ENCODE data around the gene RAB10. TPM values are rescaled to one million over a fixed set of nuclear protein-coding genes. Genes with fewer than 3 reads are reported as not detected.
A peak's percentile ranks its signal among the peaks of the same experiment; 100 is the strongest.

Gene RAB10
- total and polyA plus RNA-seq, 8 donors = 22.2 to 591 (median 71.7) TPM

DNA sequence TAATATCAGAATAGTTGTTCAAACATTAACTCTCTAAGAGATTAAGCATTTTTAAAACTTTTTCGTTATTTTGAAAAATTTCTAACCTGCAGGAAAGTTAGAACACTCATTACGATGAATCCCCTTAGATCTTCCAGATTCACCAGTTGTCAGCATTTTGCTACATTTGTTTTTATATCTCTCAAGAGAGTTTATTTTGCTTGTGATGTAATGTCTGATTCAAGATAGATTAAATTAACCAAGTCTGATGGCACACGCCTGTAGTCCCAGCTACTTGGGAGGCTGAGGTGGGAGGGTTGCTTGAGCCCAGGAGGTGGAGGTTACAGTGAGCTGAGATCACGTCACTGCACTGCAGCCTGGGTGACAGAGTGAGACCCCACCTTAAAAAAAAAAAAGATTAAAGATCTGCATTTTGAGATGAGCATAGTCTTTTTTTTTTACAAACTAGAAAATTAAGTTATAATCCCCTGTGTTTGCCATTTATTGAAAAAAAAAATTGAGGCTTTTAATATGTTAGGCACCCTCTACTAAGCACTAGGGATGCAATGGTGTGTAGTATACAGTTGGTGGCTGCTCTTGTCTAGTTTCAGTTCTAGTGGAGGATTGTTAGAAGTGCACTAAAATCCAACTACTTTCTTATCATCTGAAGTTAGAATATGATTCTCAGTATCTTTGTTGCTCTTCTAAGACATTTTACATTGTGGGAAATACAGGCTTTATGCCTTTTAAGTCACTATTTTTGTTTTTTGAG lies 20.9 kb downstream of the RAB10 start:
- Histone ChIP-seq H3K9me3 (no peaks in the 10 kb centered on the region), H3K4me3 (no peak overlapping the region), H3K4me1 (peaks cover 6 to 88% (median 48%) of the 10 kb centered on the region in 4 donors), H3K27me3 (no peaks in the 10 kb centered on the region), H3K27ac (no peak overlapping the region), H3K36me3 (no peaks in the 10 kb centered on the region)
- TF ChIP-seq EP300 (IDR thresholded peaks at IDR 0.05) = no peak
- TF ChIP-seq, protein P1, sequence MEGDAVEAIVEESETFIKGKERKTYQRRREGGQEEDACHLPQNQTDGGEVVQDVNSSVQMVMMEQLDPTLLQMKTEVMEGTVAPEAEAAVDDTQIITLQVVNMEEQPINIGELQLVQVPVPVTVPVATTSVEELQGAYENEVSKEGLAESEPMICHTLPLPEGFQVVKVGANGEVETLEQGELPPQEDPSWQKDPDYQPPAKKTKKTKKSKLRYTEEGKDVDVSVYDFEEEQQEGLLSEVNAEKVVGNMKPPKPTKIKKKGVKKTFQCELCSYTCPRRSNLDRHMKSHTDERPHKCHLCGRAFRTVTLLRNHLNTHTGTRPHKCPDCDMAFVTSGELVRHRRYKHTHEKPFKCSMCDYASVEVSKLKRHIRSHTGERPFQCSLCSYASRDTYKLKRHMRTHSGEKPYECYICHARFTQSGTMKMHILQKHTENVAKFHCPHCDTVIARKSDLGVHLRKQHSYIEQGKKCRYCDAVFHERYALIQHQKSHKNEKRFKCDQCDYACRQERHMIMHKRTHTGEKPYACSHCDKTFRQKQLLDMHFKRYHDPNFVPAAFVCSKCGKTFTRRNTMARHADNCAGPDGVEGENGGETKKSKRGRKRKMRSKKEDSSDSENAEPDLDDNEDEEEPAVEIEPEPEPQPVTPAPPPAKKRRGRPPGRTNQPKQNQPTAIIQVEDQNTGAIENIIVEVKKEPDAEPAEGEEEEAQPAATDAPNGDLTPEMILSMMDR (IDR thresholded peaks at IDR 0.05) = no peak
- TF ChIP-seq POLR2A (IDR thresholded peaks at IDR 0.05) = no peak
- no peak for TF ChIP-seq POLR2AphosphoS5 (IDR thresholded peaks at IDR 0.05)
- 59 to 75% (median 67%) methylated on average over 4 of the region's 4 CpGs for WGBS, 5 donors
- no peak for DNase-seq
- intact Hi-C loops (cut with DNase I; ENCODE audit: low total_unique reads) = no loop called here

DNA sequence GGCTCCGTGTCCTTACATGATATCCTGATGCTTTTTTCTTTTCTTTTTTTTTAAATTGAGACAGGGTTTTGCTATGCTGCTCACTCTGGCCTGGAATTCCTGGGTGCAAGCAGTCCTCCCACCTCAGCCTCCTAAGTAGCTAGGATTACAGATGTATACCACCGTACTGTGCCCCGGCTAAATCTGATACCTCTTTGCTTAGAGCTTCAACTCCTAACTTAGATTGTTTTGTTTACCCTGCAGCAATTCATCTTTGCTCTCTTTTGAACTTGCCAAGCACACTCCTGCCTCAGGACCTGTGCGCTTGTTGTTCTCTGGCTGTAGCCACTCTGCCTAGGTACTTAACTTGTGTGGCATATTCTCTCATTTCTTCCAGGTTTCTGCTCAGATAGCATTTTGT lies 24.5 kb downstream of the RAB10 start:
- 36 to 52% (median 47%) methylated on average over 4 of the region's 4 CpGs for WGBS, 5 donors
- no peak overlapping the region for H3K27ac ChIP-seq
- H3K4me1 ChIP-seq = peaks cover 4 to 63% (median 32%) of the 10 kb centered on the region in 4 donors
- intact Hi-C loops (cut with DNase I; ENCODE audit: low total_unique reads) = no loop called here
- no peaks in the 10 kb centered on the region for H3K9me3 ChIP-seq
- H3K36me3 ChIP-seq = peaks cover 0 to 22% (median 7%) of the 10 kb centered on the region in 4 donors
- no peak overlapping the region for H3K4me3 ChIP-seq
- peak in 1 of 2 donors; percentile 10 for DNase-seq
- H3K27me3 ChIP-seq = no peaks in the 10 kb centered on the region
- TF ChIP-seq EP300 (IDR thresholded peaks at IDR 0.05) = no peak
- TF ChIP-seq, protein P1 (IDR thresholded peaks at IDR 0.05) = no peak
- no peak for TF ChIP-seq POLR2AphosphoS5 (IDR thresholded peaks at IDR 0.05)
- no peak for TF ChIP-seq POLR2A (IDR thresholded peaks at IDR 0.05)

DNA sequence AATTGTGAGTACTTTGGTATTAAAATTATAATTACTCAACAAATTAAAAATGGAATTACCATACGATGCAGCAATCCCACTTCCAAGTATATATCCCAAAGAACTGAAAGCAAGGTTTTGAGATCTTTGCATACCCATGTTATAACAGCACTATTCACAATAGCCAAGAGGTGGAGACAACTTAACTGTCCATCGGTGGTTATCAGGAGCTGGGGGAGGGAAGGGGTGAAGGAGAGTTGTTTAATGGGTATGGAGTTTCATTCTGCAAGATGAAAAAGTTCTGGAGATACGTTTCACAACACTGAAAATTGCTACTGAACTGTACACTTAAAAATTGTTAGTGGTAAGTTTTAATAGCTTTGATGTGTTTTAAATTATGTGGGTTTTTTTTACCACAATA lies 25.7 kb downstream of the RAB10 start:
- no peak overlapping the region for H3K4me3 ChIP-seq
- TF ChIP-seq, protein P1 (IDR thresholded peaks at IDR 0.05) = no peak
- no peak for TF ChIP-seq EP300 (IDR thresholded peaks at IDR 0.05)
- no peak for TF ChIP-seq POLR2A (IDR thresholded peaks at IDR 0.05)
- TF ChIP-seq POLR2AphosphoS5 (IDR thresholded peaks at IDR 0.05) = no peak
- peaks cover 0 to 26% (median 9%) of the 10 kb centered on the region in 4 donors for H3K36me3 ChIP-seq
- intact Hi-C loops (cut with DNase I; ENCODE audit: low total_unique reads) = no loop called here
- no peaks in the 10 kb centered on the region for H3K27me3 ChIP-seq
- WGBS, 5 donors = 54 to 66% (median 56%) methylated on average over 3 of the region's 3 CpGs
- DNase-seq = no peak
- H3K4me1 ChIP-seq = peaks cover 0 to 65% (median 29%) of the 10 kb centered on the region in 4 donors
- no peaks in the 10 kb centered on the region for H3K9me3 ChIP-seq
- no peak overlapping the region for H3K27ac ChIP-seq

- H3K4me3 ChIP-seq = no peak overlapping the region
- H3K27me3 ChIP-seq = no peaks in the 10 kb centered on the region
- TF ChIP-seq POLR2A (IDR thresholded peaks at IDR 0.05) = no peak
- TF ChIP-seq, protein P1 (IDR thresholded peaks at IDR 0.05) = no peak
- TF ChIP-seq POLR2AphosphoS5 (IDR thresholded peaks at IDR 0.05) = no peak
- TF ChIP-seq EP300 (IDR thresholded peaks at IDR 0.05) = no peak
- H3K36me3 ChIP-seq = peaks cover 0 to 29% (median 9%) of the 10 kb centered on the region in 4 donors
- intact Hi-C loops (cut with DNase I; ENCODE audit: low total_unique reads) = no loop called here
- no peak for DNase-seq
- no peaks in the 10 kb centered on the region for H3K9me3 ChIP-seq
- WGBS, 5 donors = 81 to 96% (median 85%) methylated on average over 6 to 7 of the region's 7 CpGs
- H3K27ac ChIP-seq = no peak overlapping the region
- peaks cover 0 to 51% (median 27%) of the 10 kb centered on the region in 4 donors for H3K4me1 ChIP-seq
These were observed 27.7 kb downstream of the RAB10 start for GRCh38 chr2:26061539-26061938.

Data from stomach (tissue), 9 donors.